Measurements from ENCODE around the gene INAFM2. TPM values are rescaled to one million over a fixed set of nuclear protein-coding genes. Genes with fewer than 3 reads are reported as not detected.

Gene INAFM2
- total and polyA plus RNA-seq, 10 of the 15 experiments (the other 5 are each of a cell fraction or from before 2014, with no cell fraction given): 0.75 to 8.1 (median 3.9) TPM

GRCh38 chr15:40364251-40364650, 40.8 kb downstream of the INAFM2 start:
- Histone ChIP-seq H2AFZ (ENCODE audit: control insufficient read depth, low read depth, low read length) (no peak overlapping the region), H3K36me3 (ENCODE audit: control insufficient read depth in 2 of 2, insufficient read depth in 2 of 2, low read length in 1 of 2) (no peaks in the 10 kb centered on the region), H3K27ac (ENCODE audit: control insufficient read depth, insufficient read depth) (no peak overlapping the region), H3K4me2 (ENCODE audit: control insufficient read depth, insufficient read depth) (no peak overlapping the region), H3K4me1 (ENCODE audit: control insufficient read depth, insufficient read depth, low read length) (peaks cover 8% of the 10 kb centered on the region), H4K20me1 (ENCODE audit: control insufficient read depth, insufficient read depth) (no peaks in the 10 kb centered on the region), H3K79me2 (ENCODE audit: control insufficient read depth, insufficient read depth, low read length) (no peaks in the 10 kb centered on the region), H3K4me3 (no peak overlapping the region), H3K9ac (ENCODE audit: control insufficient read depth, insufficient read depth, low read length) (no peak overlapping the region), H3K9me3 (replicated peaks; ENCODE audit: control insufficient read depth, insufficient read depth, low read length) (no peaks in the 10 kb centered on the region), H3K27me3 (replicated peaks in 1 of 2; ENCODE audit: control insufficient read depth in 2 of 2, insufficient read depth in 2 of 2, low read length in 1 of 2) (peaks cover 0 to 4% of the 10 kb centered on the region in 2 experiments; a peak in 3 of 4 replicates)
- POLR2A ChIA-PET: no interaction called here
- no TSS peak for BruUV-seq (replicated peaks)
- in situ Hi-C loops (cut with MboI) (no loop called here), intact Hi-C loops (cut with micrococcal nuclease; ENCODE audit: unreplicated experiment) (no loop called here)
- no peak for ATAC-seq
- RAD21 ChIA-PET (ENCODE audit: unreplicated experiment): no interaction called here
- CTCF ChIA-PET: interaction anchor here (1.3 to 3.0 kb wide), 2 partner anchors 24 to 27 kb away, joined by 3 to 15 read pairs; no protein-coding TSS in a partner anchor
- SMC1A ChIA-PET (ENCODE audit: uncharacterized antibody, unreplicated experiment): no interaction called here
- TF ChIP-seq, protein P1, sequence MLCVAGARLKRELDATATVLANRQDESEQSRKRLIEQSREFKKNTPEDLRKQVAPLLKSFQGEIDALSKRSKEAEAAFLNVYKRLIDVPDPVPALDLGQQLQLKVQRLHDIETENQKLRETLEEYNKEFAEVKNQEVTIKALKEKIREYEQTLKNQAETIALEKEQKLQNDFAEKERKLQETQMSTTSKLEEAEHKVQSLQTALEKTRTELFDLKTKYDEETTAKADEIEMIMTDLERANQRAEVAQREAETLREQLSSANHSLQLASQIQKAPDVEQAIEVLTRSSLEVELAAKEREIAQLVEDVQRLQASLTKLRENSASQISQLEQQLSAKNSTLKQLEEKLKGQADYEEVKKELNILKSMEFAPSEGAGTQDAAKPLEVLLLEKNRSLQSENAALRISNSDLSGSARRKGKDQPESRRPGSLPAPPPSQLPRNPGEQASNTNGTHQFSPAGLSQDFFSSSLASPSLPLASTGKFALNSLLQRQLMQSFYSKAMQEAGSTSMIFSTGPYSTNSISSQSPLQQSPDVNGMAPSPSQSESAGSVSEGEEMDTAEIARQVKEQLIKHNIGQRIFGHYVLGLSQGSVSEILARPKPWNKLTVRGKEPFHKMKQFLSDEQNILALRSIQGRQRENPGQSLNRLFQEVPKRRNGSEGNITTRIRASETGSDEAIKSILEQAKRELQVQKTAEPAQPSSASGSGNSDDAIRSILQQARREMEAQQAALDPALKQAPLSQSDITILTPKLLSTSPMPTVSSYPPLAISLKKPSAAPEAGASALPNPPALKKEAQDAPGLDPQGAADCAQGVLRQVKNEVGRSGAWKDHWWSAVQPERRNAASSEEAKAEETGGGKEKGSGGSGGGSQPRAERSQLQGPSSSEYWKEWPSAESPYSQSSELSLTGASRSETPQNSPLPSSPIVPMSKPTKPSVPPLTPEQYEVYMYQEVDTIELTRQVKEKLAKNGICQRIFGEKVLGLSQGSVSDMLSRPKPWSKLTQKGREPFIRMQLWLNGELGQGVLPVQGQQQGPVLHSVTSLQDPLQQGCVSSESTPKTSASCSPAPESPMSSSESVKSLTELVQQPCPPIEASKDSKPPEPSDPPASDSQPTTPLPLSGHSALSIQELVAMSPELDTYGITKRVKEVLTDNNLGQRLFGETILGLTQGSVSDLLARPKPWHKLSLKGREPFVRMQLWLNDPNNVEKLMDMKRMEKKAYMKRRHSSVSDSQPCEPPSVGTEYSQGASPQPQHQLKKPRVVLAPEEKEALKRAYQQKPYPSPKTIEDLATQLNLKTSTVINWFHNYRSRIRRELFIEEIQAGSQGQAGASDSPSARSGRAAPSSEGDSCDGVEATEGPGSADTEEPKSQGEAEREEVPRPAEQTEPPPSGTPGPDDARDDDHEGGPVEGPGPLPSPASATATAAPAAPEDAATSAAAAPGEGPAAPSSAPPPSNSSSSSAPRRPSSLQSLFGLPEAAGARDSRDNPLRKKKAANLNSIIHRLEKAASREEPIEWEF (IDR thresholded peaks at IDR 0.05; ENCODE audit: insufficient replicate concordance, low read depth, low read length): no peak
- TF ChIP-seq, protein P2, sequence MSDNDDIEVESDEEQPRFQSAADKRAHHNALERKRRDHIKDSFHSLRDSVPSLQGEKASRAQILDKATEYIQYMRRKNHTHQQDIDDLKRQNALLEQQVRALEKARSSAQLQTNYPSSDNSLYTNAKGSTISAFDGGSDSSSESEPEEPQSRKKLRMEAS (IDR thresholded peaks at IDR 0.05; ENCODE audit: low read depth, low read length): no peak
- TF ChIP-seq IKZF1 (conservative IDR thresholded peaks at IDR 0.05) (no peak), CEBPB (IDR thresholded peaks at IDR 0.05; ENCODE audit: borderline replicate concordance in 1 of 2, low read depth in 2 of 2, low read length in 2 of 2) (no peak), SMAD5 (IDR thresholded peaks at IDR 0.05; ENCODE audit: low read depth) (no peak), NFIC (IDR thresholded peaks at IDR 0.05; ENCODE audit: low read depth, low read length) (no peak), PAX5 (IDR thresholded peaks at IDR 0.05; ENCODE audit: borderline replicate concordance, low read depth, low read length) (no peak), NFXL1 (IDR thresholded peaks at IDR 0.05; ENCODE audit: borderline replicate concordance) (no peak)
- TF ChIP-seq, protein P3, sequence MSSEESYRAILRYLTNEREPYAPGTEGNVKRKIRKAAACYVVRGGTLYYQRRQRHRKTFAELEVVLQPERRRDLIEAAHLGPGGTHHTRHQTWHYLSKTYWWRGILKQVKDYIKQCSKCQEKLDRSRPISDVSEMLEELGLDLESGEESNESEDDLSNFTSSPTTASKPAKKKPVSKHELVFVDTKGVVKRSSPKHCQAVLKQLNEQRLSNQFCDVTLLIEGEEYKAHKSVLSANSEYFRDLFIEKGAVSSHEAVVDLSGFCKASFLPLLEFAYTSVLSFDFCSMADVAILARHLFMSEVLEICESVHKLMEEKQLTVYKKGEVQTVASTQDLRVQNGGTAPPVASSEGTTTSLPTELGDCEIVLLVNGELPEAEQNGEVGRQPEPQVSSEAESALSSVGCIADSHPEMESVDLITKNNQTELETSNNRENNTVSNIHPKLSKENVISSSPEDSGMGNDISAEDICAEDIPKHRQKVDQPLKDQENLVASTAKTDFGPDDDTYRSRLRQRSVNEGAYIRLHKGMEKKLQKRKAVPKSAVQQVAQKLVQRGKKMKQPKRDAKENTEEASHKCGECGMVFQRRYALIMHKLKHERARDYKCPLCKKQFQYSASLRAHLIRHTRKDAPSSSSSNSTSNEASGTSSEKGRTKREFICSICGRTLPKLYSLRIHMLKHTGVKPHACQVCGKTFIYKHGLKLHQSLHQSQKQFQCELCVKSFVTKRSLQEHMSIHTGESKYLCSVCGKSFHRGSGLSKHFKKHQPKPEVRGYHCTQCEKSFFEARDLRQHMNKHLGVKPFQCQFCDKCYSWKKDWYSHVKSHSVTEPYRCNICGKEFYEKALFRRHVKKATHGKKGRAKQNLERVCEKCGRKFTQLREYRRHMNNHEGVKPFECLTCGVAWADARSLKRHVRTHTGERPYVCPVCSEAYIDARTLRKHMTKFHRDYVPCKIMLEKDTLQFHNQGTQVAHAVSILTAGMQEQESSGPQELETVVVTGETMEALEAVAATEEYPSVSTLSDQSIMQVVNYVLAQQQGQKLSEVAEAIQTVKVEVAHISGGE (CRISPR knock-in tag; IDR thresholded peaks at IDR 0.05): no peak
- DNase-seq (ENCODE audit: low read depth, low spot score): no peak
- FAIRE-seq: no peak
- 4% methylated on average over 6 of the region's 6 CpGs for WGBS (ENCODE audit: insufficient coverage, insufficient replicate concordance, low lambda C conversion rate, missing lambda C conversion rate)
